GM12878 (cell line): Measurements from ENCODE around the gene PRC1. TPM values are rescaled to one million over a fixed set of nuclear protein-coding genes. Genes with fewer than 3 reads are reported as not detected.

Source experiments
- ATF3 ChIP-seq: IDR thresholded peaks from 2 replicates; pipeline ENCODE4 v1.6.1; 2011; ENCODE audit warnings: low read depth, mild to moderate bottlenecking, low read length, moderate library complexity, borderline replicate concordance; ENCODE audit errors: extremely low read depth
- CBX5 ChIP-seq: sonication (generic); IDR thresholded peaks from 2 replicates; pipeline ENCODE4 v1.6.1; 2016; ENCODE audit warnings: low read depth, moderate library complexity, mild to moderate bottlenecking, inconsistent platforms
- CHD1 ChIP-seq: IDR thresholded peaks from 2 replicates; pipeline ENCODE4 v1.6.1; 2012; ENCODE audit warnings: low read depth, low read length, improper control_type of control experiment
- CUX1 ChIP-seq: IDR thresholded peaks from 2 replicates; pipeline ENCODE4 v1.6.1; 2012; ENCODE audit warnings: improper control_type of control experiment, low read depth, low read length; ENCODE audit not compliant: insufficient replicate concordance
- HCFC1 ChIP-seq: fragments of 150-350 bp; IDR thresholded peaks from 2 replicates; pipeline ENCODE4 v1.6.1; 2014; ENCODE audit warnings: low read length
- HDAC2 ChIP-seq: fragments of 200-600 bp; sonication (generic); IDR thresholded peaks from 2 replicates; pipeline ENCODE4 v1.6.1; 2017
- HSF1 ChIP-seq: fragments of 150-350 bp; IDR thresholded peaks from 2 replicates; pipeline ENCODE4 v1.6.1; 2014; ENCODE audit warnings: mild to moderate bottlenecking, low read depth, low read length
- IKZF1 ChIP-seq: fragments of 450-650 bp; conservative IDR thresholded peaks from 2 replicates; pipeline ENCODE4 v1.6.1; 2017; ENCODE audit warnings: antibody characterized with exemption, mild to moderate bottlenecking
- IKZF2 ChIP-seq, 2 experiments: fragments of 450-650 bp; IDR thresholded peaks; 2 replicates each; pipeline ENCODE4 v1.6.1; 2017; ENCODE audit warnings: mild to moderate bottlenecking in 2 of 2, moderate library complexity in 2 of 2
- JUND ChIP-seq: IDR thresholded peaks from 2 replicates; pipeline ENCODE4 v1.6.1; 2012; ENCODE audit warnings: low read depth, mild to moderate bottlenecking, low read length, improper control_type of control experiment, moderate library complexity
- MEF2B ChIP-seq: fragments of 450-650 bp; IDR thresholded peaks from 2 replicates; pipeline ENCODE4 v1.6.1; 2018; ENCODE audit warnings: mild to moderate bottlenecking, moderate library complexity; ENCODE audit not compliant: partially characterized antibody, poor library complexity, severe bottlenecking
- NR2C1 ChIP-seq: fragments of 450-650 bp; IDR thresholded peaks from 2 replicates; pipeline ENCODE4 v1.6.1; 2017; ENCODE audit warnings: antibody characterized with exemption, mild to moderate bottlenecking, moderate library complexity
- PBX3 ChIP-seq: IDR thresholded peaks from 2 replicates; pipeline ENCODE4 v1.6.1; 2011; ENCODE audit warnings: mild to moderate bottlenecking, low read depth, low read length, moderate library complexity; ENCODE audit not compliant: insufficient replicate concordance
- PKNOX1 ChIP-seq: fragments of 450-650 bp; IDR thresholded peaks from 2 replicates; pipeline ENCODE4 v1.6.1; 2016; ENCODE audit warnings: mild to moderate bottlenecking
- POLR2AphosphoS2 ChIP-seq: IDR thresholded peaks from 2 replicates; pipeline ENCODE4 v1.6.1; 2011; ENCODE audit warnings: low read depth, mild to moderate bottlenecking, low read length, improper control_type of control experiment, moderate library complexity
- RAD51 ChIP-seq: fragments of 450-650 bp; IDR thresholded peaks from 2 replicates; pipeline ENCODE4 v1.6.1; 2016; ENCODE audit warnings: moderate library complexity, mild to moderate bottlenecking, inconsistent platforms
- RELA ChIP-seq: fragments of 450-650 bp; IDR thresholded peaks from 2 replicates; pipeline ENCODE4 v1.8.0; 2014; ENCODE audit warnings: borderline replicate concordance; ENCODE audit not compliant: partially characterized antibody
- SPI1 ChIP-seq: IDR thresholded peaks from 2 replicates; pipeline ENCODE4 v1.6.1; 2011; ENCODE audit warnings: low read depth, mild to moderate bottlenecking, low read length, moderate library complexity, borderline replicate concordance; ENCODE audit not compliant: insufficient read depth
- SREBF1 ChIP-seq: IDR thresholded peaks from 2 replicates; pipeline ENCODE4 v1.6.1; 2012; ENCODE audit warnings: mild to moderate bottlenecking, low read length
- SREBF2 ChIP-seq: IDR thresholded peaks from 2 replicates; pipeline ENCODE4 v1.6.1; 2012; ENCODE audit warnings: mild to moderate bottlenecking, low read length
- YY1 ChIP-seq: IDR thresholded peaks from 2 replicates; pipeline ENCODE4 v1.6.1; 2011; ENCODE audit warnings: low read depth, mild to moderate bottlenecking, low read length
- polyA plus RNA-seq, 11 experiments: library from polyadenylated mRNA; depleted of rRNA in 4 of 11; unstranded in 6 of 11; stranded (reverse) in 5 of 11; fragments of >200 nt; fragmentation: Nextera tagmentation in 4 of 11; fragmentation: Illumina TruSeq in 1 of 11; extraction: Ambion mirVana in 4 of 11; extraction: Trizol in 1 of 11; gene quantifications; 1 replicate in 1 of 11; 2 replicates in 10 of 11; pipeline versions ENCODE4 v1.2.1 to v1.2.3, GENCODE V29; 2011 to 2016; ENCODE audit warnings: inconsistent platforms in 2 of 11, missing spikeins in 2 of 11, low read depth in 1 of 11
- total RNA-seq, 4 experiments: library from RNA; depleted of rRNA in 3 of 4; stranded (reverse); fragments of >200 nt in 3 of 4; fragmentation: Illumina TruSeq in 1 of 4; extraction: Trizol in 1 of 4; gene quantifications; 2 replicates each; pipeline versions ENCODE4 v1.2.1 to v1.2.3, GENCODE V29; 2013 to 2021

PRC1 gene
- total and polyA plus RNA-seq, 10 of the 15 experiments (the other 5 are each of a cell fraction or from before 2014, with no cell fraction given), result 100 to 241 (median 131) TPM

GRCh38 chr15:90994417-90995311 is at the start of gene PRC1 (continued):
- TF ChIP-seq HSF1 (no peak), IKZF2 (IDR thresholded peaks at IDR 0.05) (peak; percentile 80 to 84), HDAC2 (no peak; the same call in 1 of the 2 replicates), IKZF1 (peak; percentile 96), PKNOX1 (peak; percentile 99), NR2C1 (no peak), HCFC1 (peak; percentile 55), CHD1 (no peak), SPI1 (no peak), CUX1 (no peak), PBX3 (peak; percentile 99), ATF3 (no peak), MEF2B (peak; percentile 82), RELA (no peak), RAD51 (no peak), CBX5 (no peak), YY1 (0 out of 2 replicates have a peak, but pooled peaks have one; percentile 7), SREBF1 (no peak), POLR2AphosphoS2 (peak; percentile 84), SREBF2 (no peak), JUND (peak; percentile 95)
